ENCODE data around the gene TNFSF11.

GRCh38 chr13:42595253-42595571 lies 21.3 kb downstream of the TNFSF11 start:
- no peak for TF ChIP-seq CTCF (IDR thresholded peaks at IDR 0.05)
- TF ChIP-seq POLR2A (IDR thresholded peaks at IDR 0.05), result no peak
- no peak for TF ChIP-seq EP300 (IDR thresholded peaks at IDR 0.05)
